CD14-positive monocyte (primary cell): ENCODE results near the gene AGK. TPM values are rescaled to one million over a fixed set of nuclear protein-coding genes. Genes with fewer than 3 reads are reported as not detected.

Experiments used
- DNase-seq, 3 donors: peaks; one replicate each; pipeline ENCODE4 v3.0.0-alpha.2; 2011 to 2022
- H2AFZ ChIP-seq: 2 replicates; pipeline ENCODE4 v1.6.0; 2012; ENCODE audit warnings: mild to moderate bottlenecking, low read depth, low read length, inconsistent platforms; ENCODE audit not compliant: insufficient read depth, poor library complexity, severe bottlenecking
- H3K27ac ChIP-seq, 2 donors: 1 replicate in 1 of 2; 2 replicates in 1 of 2; pipeline ENCODE4 v1.5.1; 2012 to 2013; ENCODE audit warnings: low read length in 2 of 2, control low read depth in 1 of 2, inconsistent platforms in 1 of 2, low read depth in 1 of 2, mild to moderate bottlenecking in 1 of 2
- H3K27me3 ChIP-seq, 2 donors: one replicate each; pipeline versions ENCODE4 v1.6.0 to v1.6.1; 2011 to 2013; ENCODE audit warnings: low read length in 2 of 2; ENCODE audit not compliant: control insufficient read depth in 2 of 2, insufficient read depth in 2 of 2
- H3K36me3 ChIP-seq, 2 donors: replicated peaks in 1 of 2; 1 replicate in 1 of 2; 2 replicates in 1 of 2; pipeline versions ENCODE4 v1.5.1 to v1.6.1; 2012 to 2013; ENCODE audit warnings: low read length in 2 of 2, control low read depth in 1 of 2, inconsistent platforms in 1 of 2, mild to moderate bottlenecking in 1 of 2; ENCODE audit not compliant: insufficient read depth in 2 of 2, control insufficient read depth in 1 of 2
- H3K4me1 ChIP-seq, 2 donors: 1 replicate in 1 of 2; 2 replicates in 1 of 2; pipeline versions ENCODE4 v1.5.1 to v1.6.1; 2012 to 2013; ENCODE audit warnings: low read length in 2 of 2, control low read depth in 1 of 2, inconsistent platforms in 1 of 2, mild to moderate bottlenecking in 1 of 2, moderate library complexity in 1 of 2; ENCODE audit not compliant: insufficient read depth in 2 of 2, control insufficient read depth in 1 of 2
- H3K4me2 ChIP-seq: replicated peaks from 2 replicates; pipeline ENCODE3; 2012; ENCODE audit warnings: low read length, moderate library complexity, mild to moderate bottlenecking; ENCODE audit not compliant: poor library complexity, severe bottlenecking; ENCODE audit errors: extremely low read depth
- H3K4me3 ChIP-seq, 3 experiments: fragments of 200-600 bp in 1 of 3; sonication (generic) in 1 of 3; replicated peaks in 1 of 3; 1 replicate in 2 of 3; 2 replicates in 1 of 3; pipeline ENCODE4 v1.5.1; 2011 to 2013; ENCODE audit warnings: low read length in 3 of 3, mild to moderate bottlenecking in 3 of 3, control low read depth in 2 of 3, low read depth in 2 of 3, inconsistent platforms in 1 of 3, moderate library complexity in 1 of 3
- H3K79me2 ChIP-seq: 2 replicates; pipeline ENCODE4 v1.6.0; 2012; ENCODE audit warnings: mild to moderate bottlenecking, control low read depth, inconsistent platforms, low read length, moderate library complexity; ENCODE audit not compliant: insufficient read depth
- H3K9ac ChIP-seq: 2 replicates; pipeline ENCODE4 v1.6.0; 2017; ENCODE audit warnings: low read length, mild to moderate bottlenecking; ENCODE audit not compliant: insufficient read depth, poor library complexity, severe bottlenecking
- H3K9me3 ChIP-seq, 2 donors: replicated peaks in 1 of 2; 1 replicate in 1 of 2; 2 replicates in 1 of 2; pipeline versions ENCODE4 v1.5.1 to v1.6.1; 2012 to 2013; ENCODE audit warnings: low read length in 2 of 2, control low read depth in 1 of 2; ENCODE audit not compliant: control insufficient read depth in 1 of 2, insufficient read depth in 1 of 2
- H4K20me1 ChIP-seq: 2 replicates; pipeline ENCODE4 v1.6.0; 2012; ENCODE audit warnings: mild to moderate bottlenecking, low read length, control low read depth, moderate library complexity; ENCODE audit not compliant: insufficient read depth
- H3K27ac Mint-ChIP-seq, 7 donors: one replicate each; pipeline ENCODE4 v1.8.0; 2020; ENCODE audit warnings: mild to moderate bottlenecking in 7 of 7, mixed read lengths in 7 of 7, moderate library complexity in 6 of 7, inconsistent platforms in 2 of 7
- H3K27me3 Mint-ChIP-seq, 3 donors: one replicate each; pipeline ENCODE4 v1.8.0; 2021 to 2022; ENCODE audit warnings: low read depth in 3 of 3, mild to moderate bottlenecking in 3 of 3, mixed read lengths in 3 of 3, moderate library complexity in 3 of 3, inconsistent platforms in 1 of 3
- H3K36me3 Mint-ChIP-seq, 2 donors: one replicate each; pipeline ENCODE4 v1.8.0; 2020; ENCODE audit warnings: mixed read lengths in 2 of 2, inconsistent platforms in 1 of 2, mild to moderate bottlenecking in 1 of 2
- H3K4me1 Mint-ChIP-seq: one replicate; pipeline ENCODE4 v1.8.0; 2020; ENCODE audit warnings: mild to moderate bottlenecking, mixed read lengths
- H3K4me3 Mint-ChIP-seq, 2 donors: one replicate each; pipeline ENCODE4 v1.8.0; 2020; ENCODE audit warnings: mild to moderate bottlenecking in 2 of 2, mixed read lengths in 2 of 2, moderate library complexity in 1 of 2
- H3K9me3 Mint-ChIP-seq, 7 donors: one replicate each; pipeline ENCODE4 v1.8.0; 2020 to 2022; ENCODE audit warnings: mixed read lengths in 7 of 7, mild to moderate bottlenecking in 6 of 7, moderate library complexity in 6 of 7, inconsistent platforms in 2 of 7
- CTCF ChIP-seq: fragments of 200-600 bp; IDR thresholded peaks from one replicate; pipeline ENCODE4 v1.8.0; 2022; ENCODE audit warnings: antibody characterized with exemption, mild to moderate bottlenecking
- WGBS: methylation state at CpG from one replicate; pipeline ENCODE4 v1.1.5; 2013; ENCODE audit warnings: missing lambda C conversion rate; ENCODE audit not compliant: insufficient coverage; 5-methylcytosine and 5-hydroxymethylcytosine counted together
- intact Hi-C, 2 donors: fragments of 100-400 bp; cut with micrococcal nuclease; formaldehyde crosslinking; loops; one replicate each; pipeline versions ENCODE4 v1.15.0 to v1.15.1; 2023
- polyA plus RNA-seq, 3 donors: library from polyadenylated mRNA; depleted of rRNA in 1 of 3; unstranded in 2 of 3; stranded (reverse) in 1 of 3; fragments of 300-500 nt in 2 of 3; fragments of >200 nt in 1 of 3; fragmentation: Illumina TruSeq in 2 of 3; gene quantifications; 1 replicate in 2 of 3; 2 replicates in 1 of 3; pipeline ENCODE4 v1.2.3, GENCODE V29; 2012 to 2021

The AGK gene
- polyA plus RNA-seq, 3 donors, result 10.0 to 11.0 (median 11.0) TPM

GRCh38 chr7:141522657-141523342 lies 28.4 kb upstream of the AGK start:
- 100% methylated on average over 3 of the region's 3 CpGs for WGBS
- Mint-ChIP-seq H3K36me3 (no peaks in the 10 kb centered on the region), H3K27me3 (peaks cover 4 to 10% (median 5%) of the 10 kb centered on the region in 3 donors), H3K9me3 (peaks cover 0 to 4% (median 2%) of the 10 kb centered on the region in 7 donors), H3K4me1 (no peaks in the 10 kb centered on the region), H3K27ac (no peak overlapping the region), H3K4me3 (no peak overlapping the region)
- no peak for TF ChIP-seq CTCF
- H3K4me3 ChIP-seq, result no peak overlapping the region
- no peaks in the 10 kb centered on the region for H3K27me3 ChIP-seq
- DNase-seq, result no peak
- intact Hi-C loops, result no loop called here
- no peak overlapping the region for H3K9ac ChIP-seq
- no peak overlapping the region for H3K4me2 ChIP-seq
- no peaks in the 10 kb centered on the region for H3K4me1 ChIP-seq
- H3K27ac ChIP-seq, result no peak overlapping the region
- no peaks in the 10 kb centered on the region for H3K9me3 ChIP-seq
- no peaks in the 10 kb centered on the region for H3K36me3 ChIP-seq
- no peaks in the 10 kb centered on the region for H4K20me1 ChIP-seq
- no peaks in the 10 kb centered on the region for H3K79me2 ChIP-seq
- H2AFZ ChIP-seq, result no peak overlapping the region

- no peaks in the 10 kb centered on the region for H3K36me3 Mint-ChIP-seq
- H3K27me3 Mint-ChIP-seq, result peaks cover 6 to 9% (median 6%) of the 10 kb centered on the region in 3 donors
- no peak overlapping the region for H3K27ac Mint-ChIP-seq
- Histone ChIP-seq H4K20me1 (no peaks in the 10 kb centered on the region), H3K27ac (no peak overlapping the region), H2AFZ (no peak overlapping the region), H3K4me3 (no peak overlapping the region), H3K9me3 (no peaks in the 10 kb centered on the region), H3K79me2 (no peaks in the 10 kb centered on the region), H3K4me2 (no peak overlapping the region), H3K27me3 (peaks cover 2% of the 10 kb centered on the region in 2 donors), H3K9ac (no peak overlapping the region), H3K36me3 (no peaks in the 10 kb centered on the region), H3K4me1 (no peaks in the 10 kb centered on the region)
- peaks cover 0 to 6% (median 0%) of the 10 kb centered on the region in 7 donors for H3K9me3 Mint-ChIP-seq
- H3K4me3 Mint-ChIP-seq, result no peak overlapping the region
- no peak for DNase-seq
- TF ChIP-seq CTCF, result no peak
- H3K4me1 Mint-ChIP-seq, result no peaks in the 10 kb centered on the region
- intact Hi-C loops, result no loop called here
These were observed 25.2 kb upstream of the AGK start for GRCh38 chr7:141525973-141526514.
